HG02973 (cell line): Measurements from ENCODE around the gene TBC1D9B.

ENCODE experiments used
- ATAC-seq: cut with Tn5 transposase; IDR thresholded peaks from one replicate; pipeline ENCODE4 v1.9.1; 2021; ENCODE audit warnings: moderate library complexity; ENCODE audit not compliant: unreplicated experiment

TBC1D9B gene

DNA sequence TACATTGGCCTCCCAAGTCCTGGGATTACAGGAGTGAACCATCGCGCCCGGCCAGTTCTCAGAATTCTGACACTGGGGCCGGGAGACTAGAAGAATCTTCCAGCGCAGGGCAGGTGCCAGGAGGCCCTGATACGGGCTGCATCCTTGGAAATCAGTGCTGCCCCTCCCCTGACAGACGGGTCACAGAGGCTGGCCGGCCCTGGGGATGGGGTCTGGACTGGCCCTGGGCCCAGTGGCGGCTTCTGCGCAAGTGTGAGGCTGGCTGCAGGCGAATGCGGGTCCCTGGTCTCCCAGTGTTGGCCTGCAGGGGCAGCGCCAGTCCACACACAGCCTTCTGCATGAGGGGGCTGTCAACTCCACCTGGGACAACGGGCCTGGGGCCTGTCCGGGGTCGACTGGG, 831 bp upstream of the TBC1D9B start:
- ATAC-seq = no peak

- ATAC-seq = peak; percentile 28
These were observed 722 bp downstream of the TBC1D9B start for GRCh38 chr5:179906795-179907555.

GRCh38 chr5:179906294-179906794, 1.4 kb downstream of the TBC1D9B start:
- no peak for ATAC-seq

- no peak for ATAC-seq
These were observed 2.5 kb downstream of the TBC1D9B start for GRCh38 chr5:179905161-179905560.

DNA sequence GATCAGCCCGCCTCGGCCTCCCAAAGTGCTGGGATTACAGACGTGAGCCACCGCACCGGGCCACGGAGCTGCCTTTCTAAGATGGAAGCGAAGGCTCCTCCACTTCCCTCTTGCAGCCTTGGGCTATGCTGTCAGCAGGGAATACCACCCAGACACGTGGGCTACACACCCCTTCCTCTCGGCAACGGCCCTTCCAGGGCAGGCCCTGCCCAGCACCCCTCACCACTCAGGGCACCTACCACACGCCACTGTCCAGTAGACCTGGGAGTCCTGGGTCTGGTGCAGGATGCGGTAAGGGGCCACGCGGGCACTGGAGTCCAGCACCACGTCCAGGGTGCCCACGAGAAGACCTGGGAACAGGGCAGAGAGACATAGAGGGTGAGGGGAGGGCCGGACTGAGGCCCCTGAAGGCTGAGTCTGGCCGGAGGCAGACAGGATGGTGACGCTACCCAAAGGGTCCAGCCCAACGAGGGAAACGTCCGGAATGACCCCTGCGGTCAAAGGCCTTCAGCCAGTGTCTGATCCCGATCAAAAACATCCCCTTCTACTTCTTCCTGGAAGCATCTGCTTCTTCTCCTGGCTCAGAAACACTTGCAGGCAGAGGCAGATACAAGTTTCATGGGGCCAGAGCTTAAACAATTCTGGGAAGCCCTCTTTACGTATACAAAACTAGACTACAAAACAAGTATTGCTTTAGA, 3.1 kb downstream of the TBC1D9B start:
- no peak for ATAC-seq

GRCh38 chr5:179902763-179903158, 4.9 kb downstream of the TBC1D9B start:
- ATAC-seq = no peak

DNA sequence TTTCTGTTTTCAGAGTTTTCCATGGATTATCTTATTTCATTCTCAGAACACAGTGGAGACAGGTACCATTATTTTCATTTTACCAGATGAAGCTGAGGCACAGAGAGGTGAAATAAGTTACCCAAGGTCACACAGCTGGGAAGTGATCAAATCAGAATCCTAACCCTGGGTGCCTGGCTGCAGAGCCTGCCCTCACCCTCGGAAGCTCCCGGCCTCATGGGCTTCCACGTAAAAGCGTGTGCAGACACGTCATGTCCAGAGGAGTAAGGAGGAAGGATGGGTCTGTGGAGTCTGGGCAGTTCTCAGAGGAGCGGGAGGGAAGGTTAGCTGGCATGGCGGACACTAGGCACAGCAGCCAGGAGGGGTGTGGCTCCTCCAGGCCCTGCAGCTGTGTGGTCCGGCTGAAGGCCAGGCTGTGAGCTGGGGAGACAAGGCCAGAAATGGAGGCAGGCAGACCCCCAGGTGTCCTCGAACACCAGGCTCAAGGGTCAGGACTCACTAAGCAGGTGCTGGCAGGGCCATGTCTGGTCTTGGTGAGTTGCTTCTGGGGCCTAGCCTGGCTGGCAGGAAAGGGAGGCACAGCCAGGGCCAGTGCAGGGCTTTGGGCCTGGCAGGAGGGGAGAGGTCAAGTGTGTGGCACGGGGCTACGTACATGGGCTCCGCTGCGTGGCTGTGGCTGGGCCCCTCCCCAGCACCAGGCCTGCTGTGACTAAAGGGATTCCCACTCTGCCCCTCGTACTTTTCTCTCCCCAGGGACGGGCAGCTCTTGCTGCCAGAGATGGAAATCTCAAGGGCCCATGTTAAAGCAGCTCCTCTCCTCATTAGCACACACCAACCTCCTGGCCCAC, 5.6 kb downstream of the TBC1D9B start:
- no peak for ATAC-seq

DNA sequence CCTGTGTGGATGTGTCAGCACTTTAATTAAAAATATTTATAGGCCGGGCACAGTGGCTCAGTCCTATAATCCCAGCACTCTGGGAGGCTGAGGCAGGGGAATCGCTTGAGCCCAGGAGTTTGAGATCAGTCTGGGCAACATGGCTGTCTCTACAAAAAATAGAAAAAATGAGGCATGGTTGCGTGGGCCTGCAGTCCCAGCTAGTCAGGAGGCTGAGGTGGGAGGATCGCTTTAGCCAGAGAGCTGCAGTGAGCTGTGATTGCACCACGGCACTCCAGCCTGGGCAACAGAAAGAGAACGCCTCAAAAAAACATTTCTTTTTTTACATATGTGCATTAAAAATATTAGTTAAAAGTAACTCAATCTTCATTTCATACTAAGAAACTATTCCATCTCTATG, 6.2 kb downstream of the TBC1D9B start:
- ATAC-seq = no peak

DNA sequence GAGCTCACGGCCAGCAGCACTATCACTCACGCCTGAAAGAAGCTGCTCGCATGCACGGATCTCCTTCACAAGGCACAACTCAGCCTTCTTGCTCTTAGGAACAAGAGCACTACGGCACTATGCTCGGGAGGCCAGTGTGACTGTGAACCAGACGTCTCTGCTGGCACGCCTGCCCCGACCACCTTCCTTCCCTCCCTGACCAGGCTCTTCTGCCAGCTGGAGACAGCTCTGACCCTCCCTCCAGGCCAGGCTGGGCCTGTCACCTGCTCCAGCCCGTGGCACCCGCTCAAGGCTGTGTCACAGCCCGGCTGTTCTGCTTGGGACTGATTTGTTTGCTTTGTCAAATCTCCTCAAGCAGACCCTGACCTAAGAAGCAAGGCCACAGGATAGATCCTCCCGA, 7.0 kb downstream of the TBC1D9B start:
- no peak for ATAC-seq

- ATAC-seq = no peak
These were observed 7.5 kb downstream of the TBC1D9B start for GRCh38 chr5:179900206-179900605.

- ATAC-seq = no peak
These were observed 11.8 kb downstream of the TBC1D9B start for GRCh38 chr5:179895861-179896260.

- ATAC-seq = no peak
These were observed 13.5 kb downstream of the TBC1D9B start for GRCh38 chr5:179893958-179894895.

GRCh38 chr5:179893076-179893957, 14.4 kb downstream of the TBC1D9B start:
- no peak for ATAC-seq

GRCh38 chr5:179892255-179892654, 15.4 kb downstream of the TBC1D9B start:
- no peak for ATAC-seq

- no peak for ATAC-seq
These were observed 16.7 kb downstream of the TBC1D9B start for GRCh38 chr5:179890751-179891682.

DNA sequence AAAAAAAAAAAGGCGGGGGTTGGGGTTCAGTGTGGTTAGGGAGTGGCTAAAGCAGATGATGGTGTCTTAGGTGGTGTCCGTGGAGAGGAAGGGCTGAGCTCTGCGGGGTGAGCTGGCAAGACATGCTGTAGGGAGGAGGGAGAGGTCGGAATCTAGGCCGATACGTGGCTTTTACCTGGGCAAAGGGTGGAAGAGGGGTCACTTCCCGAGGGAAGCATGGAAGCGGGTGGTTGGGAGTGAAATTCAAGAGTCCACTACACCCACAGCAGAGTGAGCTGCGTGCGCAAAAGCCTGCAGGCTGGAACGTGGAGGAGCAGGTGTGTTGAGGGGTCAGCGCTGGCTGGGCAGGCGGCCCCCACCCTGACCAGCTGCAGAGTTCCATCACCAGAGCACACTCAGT, 17.8 kb downstream of the TBC1D9B start:
- ATAC-seq = no peak

GRCh38 chr5:179887802-179888201, 19.9 kb downstream of the TBC1D9B start:
- no peak for ATAC-seq

- ATAC-seq = no peak
These were observed 20.6 kb downstream of the TBC1D9B start for GRCh38 chr5:179887095-179887494.
